Activated CD8-positive, alpha-beta T cell treated with anti-CD3 and anti-CD28 coated beads for 36 hours (primary cell): Measurements from ENCODE around the gene PLEKHM2. TPM values are rescaled to one million over a fixed set of nuclear protein-coding genes. Genes with fewer than 3 reads are reported as not detected.

Experiments
- ATAC-seq: fragments of 200-7000 bp; cut with Tn5 transposase; one replicate; pipeline ENCODE4 v1.10.0; 2021; ENCODE audit warnings: mild to moderate bottlenecking, moderate library complexity
- CTCF ChIA-PET: fragments of 350-600 bp; sonication (Branson Sonifier 250); formaldehyde crosslinking; loops from one replicate; lab custom pipeline; 2021; ENCODE audit warnings: antibody characterized with exemption; lab: Charles Lee
- POLR2A ChIA-PET: fragments of 350-600 bp; sonication (Branson Sonifier 250); formaldehyde crosslinking; loops from one replicate; lab custom pipeline; 2021; ENCODE audit warnings: antibody characterized with exemption; lab: Charles Lee
- DNase-seq: peaks from one replicate; pipeline ENCODE4 v3.0.0-alpha.2; 2020
- H3K27ac Mint-ChIP-seq: one replicate; pipeline ENCODE4 v1.8.0; 2021; ENCODE audit warnings: mild to moderate bottlenecking, mixed read lengths
- H3K27me3 Mint-ChIP-seq: one replicate; pipeline ENCODE4 v1.8.0; 2021; ENCODE audit warnings: mixed read lengths
- H3K36me3 Mint-ChIP-seq: one replicate; pipeline ENCODE4 v1.8.0; 2021; ENCODE audit warnings: low read depth, mixed read lengths
- H3K4me1 Mint-ChIP-seq: one replicate; pipeline ENCODE4 v1.8.0; 2021; ENCODE audit warnings: low read depth, mixed read lengths
- H3K4me3 Mint-ChIP-seq: one replicate; pipeline ENCODE4 v1.8.0; 2021; ENCODE audit warnings: mild to moderate bottlenecking, moderate library complexity, mixed read lengths
- H3K9me3 Mint-ChIP-seq: one replicate; pipeline ENCODE4 v1.8.0; 2021; ENCODE audit warnings: mixed read lengths
- intact Hi-C: fragments of 100-400 bp; cut with micrococcal nuclease; formaldehyde crosslinking; loops from one replicate; pipeline ENCODE4 v1.10.0; 2022
- total RNA-seq, 2 experiments: library from RNA; stranded (reverse); gene quantifications; one replicate each; pipeline ENCODE4 v1.2.3, GENCODE V29; 2021
- TF ChIP-seq, protein P1 (sequence below): fragments of 200-600 bp; IDR thresholded peaks from one replicate; pipeline ENCODE4 v1.8.0; 2022; ENCODE audit warnings: antibody characterized with exemption, mild to moderate bottlenecking

Gene PLEKHM2
- total RNA-seq, 2 experiments from 2014 or later = 41.5 to 42.9 TPM

DNA sequence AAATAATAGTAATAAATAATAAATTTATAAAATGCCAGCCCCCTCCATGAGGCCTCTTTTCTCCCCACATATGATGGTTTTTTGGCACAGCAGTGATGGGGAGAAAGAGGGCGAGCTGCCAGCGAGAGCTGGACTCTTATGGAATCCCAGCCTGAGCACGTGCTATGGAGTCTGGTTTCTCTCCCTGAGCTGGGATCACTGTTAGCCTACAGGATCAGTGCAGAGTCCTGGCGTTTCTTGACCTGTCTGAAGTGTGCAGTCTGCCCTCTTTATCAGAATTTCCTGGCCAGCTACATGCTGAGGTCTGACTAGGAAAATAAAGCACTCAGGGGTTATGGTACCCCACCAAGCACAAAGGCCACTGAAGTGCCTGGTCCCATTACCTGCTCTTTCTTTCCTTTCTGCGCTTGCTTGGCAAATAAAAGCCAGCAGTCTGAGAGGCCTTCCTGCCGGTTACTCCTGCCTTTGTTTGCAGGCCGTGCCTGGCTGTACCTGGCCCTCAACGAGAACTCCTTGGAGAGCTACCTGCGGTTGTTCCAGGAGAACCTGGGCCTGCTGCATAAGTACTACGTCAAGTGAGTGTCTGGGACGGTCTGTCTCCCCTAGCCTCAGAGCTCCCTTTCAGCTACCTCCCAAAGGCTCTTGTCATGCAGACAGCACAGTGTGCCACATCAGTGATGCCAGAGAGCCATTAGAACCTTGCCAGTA lies 33.5 kb downstream of the PLEKHM2 start:
- Mint-ChIP-seq H3K4me1 (peaks cover 4% of the 10 kb centered on the region), H3K27me3 (no peaks in the 10 kb centered on the region), H3K36me3 (peaks cover 6% of the 10 kb centered on the region), H3K4me3 (no peak overlapping the region), H3K27ac (no peak overlapping the region), H3K9me3 (no peaks in the 10 kb centered on the region)
- DNase-seq = no peak
- no peak for ATAC-seq
- CTCF ChIA-PET = no interaction called here
- TF ChIP-seq, protein P1, sequence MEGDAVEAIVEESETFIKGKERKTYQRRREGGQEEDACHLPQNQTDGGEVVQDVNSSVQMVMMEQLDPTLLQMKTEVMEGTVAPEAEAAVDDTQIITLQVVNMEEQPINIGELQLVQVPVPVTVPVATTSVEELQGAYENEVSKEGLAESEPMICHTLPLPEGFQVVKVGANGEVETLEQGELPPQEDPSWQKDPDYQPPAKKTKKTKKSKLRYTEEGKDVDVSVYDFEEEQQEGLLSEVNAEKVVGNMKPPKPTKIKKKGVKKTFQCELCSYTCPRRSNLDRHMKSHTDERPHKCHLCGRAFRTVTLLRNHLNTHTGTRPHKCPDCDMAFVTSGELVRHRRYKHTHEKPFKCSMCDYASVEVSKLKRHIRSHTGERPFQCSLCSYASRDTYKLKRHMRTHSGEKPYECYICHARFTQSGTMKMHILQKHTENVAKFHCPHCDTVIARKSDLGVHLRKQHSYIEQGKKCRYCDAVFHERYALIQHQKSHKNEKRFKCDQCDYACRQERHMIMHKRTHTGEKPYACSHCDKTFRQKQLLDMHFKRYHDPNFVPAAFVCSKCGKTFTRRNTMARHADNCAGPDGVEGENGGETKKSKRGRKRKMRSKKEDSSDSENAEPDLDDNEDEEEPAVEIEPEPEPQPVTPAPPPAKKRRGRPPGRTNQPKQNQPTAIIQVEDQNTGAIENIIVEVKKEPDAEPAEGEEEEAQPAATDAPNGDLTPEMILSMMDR = no peak
- POLR2A ChIA-PET = interaction anchor here (0.8 to 1.1 kb wide), 2 partner anchors 12 to 20 kb away, joined by 3 read pairs; no protein-coding TSS in a partner anchor
- intact Hi-C loops = no loop called here

DNA sequence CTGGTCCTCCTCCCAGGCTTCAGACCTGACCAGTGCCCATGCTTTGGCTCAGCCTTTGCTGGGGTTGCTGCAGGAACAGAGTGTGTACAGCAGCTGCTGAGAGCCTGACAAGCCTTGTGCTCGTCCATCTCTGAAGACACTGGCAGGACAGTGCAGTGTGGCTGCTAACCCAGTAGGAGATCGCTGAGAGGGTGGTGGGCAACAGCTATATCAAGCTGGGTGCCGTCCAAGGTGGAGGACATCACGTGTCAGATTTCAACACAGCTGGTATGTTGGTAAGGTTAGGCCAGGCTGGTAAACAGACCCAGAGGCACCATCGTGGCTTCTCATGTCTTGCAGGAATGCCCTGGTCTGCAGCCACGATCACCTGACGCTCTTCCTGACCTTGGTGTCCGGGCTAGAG lies 34.1 kb downstream of the PLEKHM2 start:
- intact Hi-C loops = no loop called here
- TF ChIP-seq, protein P1 = no peak
- ATAC-seq (no peak), DNase-seq (no peak)
- Mint-ChIP-seq H3K4me3 (no peak overlapping the region), H3K27me3 (no peaks in the 10 kb centered on the region), H3K27ac (no peak overlapping the region), H3K4me1 (peaks cover 4% of the 10 kb centered on the region), H3K9me3 (no peaks in the 10 kb centered on the region), H3K36me3 (peaks cover 7% of the 10 kb centered on the region)
- ChIA-PET POLR2A (interaction anchor here (0.8 to 1.1 kb wide), 2 partner anchors 12 to 19 kb away, joined by 3 read pairs; no protein-coding TSS in a partner anchor), CTCF (interaction anchor here (1.5 kb wide), 1 partner anchor 74 kb away, joined by 3 read pairs; no protein-coding TSS in a partner anchor)

DNA sequence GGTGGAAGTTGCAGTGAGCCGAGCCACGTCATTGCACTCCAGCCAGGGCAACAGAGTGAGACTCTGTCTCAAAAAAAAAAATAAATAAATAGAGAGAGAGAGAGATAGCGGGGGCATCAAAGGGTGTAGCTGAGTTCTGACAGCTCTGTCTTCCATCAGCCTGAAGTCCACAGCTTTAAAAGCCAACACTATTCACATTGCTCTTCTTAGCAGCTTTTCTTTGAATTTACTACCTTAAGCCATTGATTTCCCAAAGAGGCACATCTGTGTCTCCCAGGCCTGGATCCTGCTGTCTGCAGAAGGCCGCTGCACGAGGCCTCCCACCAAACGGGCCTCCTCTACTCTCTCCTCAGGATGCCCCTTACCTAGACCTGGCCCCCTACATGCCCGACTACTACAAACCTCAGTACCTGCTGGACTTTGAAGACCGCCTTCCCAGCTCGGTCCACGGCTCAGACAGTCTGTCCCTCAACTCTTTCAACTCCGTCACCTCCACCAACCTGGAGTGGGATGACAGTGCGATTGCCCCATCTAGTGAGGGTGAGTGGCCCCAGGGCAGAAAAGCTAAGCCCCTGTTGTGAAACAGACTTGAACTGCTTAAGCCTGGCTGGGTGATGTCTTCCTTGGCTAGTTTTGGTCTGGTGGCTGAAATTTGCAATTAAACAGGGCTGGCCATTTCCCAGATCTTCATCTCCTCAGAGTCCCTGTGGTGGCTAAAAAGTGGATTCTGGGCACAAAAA lies 35.4 kb downstream of the PLEKHM2 start:
- peaks cover 7% of the 10 kb centered on the region for H3K36me3 Mint-ChIP-seq

DNA sequence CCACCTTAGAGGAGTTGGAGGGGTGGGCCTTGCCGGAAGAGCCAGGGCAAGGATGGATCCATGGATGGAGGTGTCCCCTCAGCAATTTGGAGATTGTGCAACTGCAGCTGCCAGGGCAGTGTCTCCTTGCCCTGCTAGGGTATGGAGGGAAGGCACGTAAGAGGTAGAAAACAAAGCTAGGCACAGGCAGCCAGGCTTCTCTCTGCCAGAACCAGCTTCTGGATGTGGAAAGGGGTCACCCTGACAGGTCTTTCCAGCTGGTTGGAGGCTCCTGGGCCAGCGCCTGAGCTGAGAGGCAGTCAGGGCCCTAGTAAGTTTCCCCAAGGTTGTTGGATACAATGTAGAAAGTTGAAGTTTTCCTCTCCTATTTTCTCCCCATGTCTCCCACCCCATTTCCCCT lies 36.7 kb downstream of the PLEKHM2 start:
- TF ChIP-seq, protein P1 = no peak
- ATAC-seq = no peak
- no peaks in the 10 kb centered on the region for H3K4me1 Mint-ChIP-seq
- H3K36me3 Mint-ChIP-seq = peaks cover 7% of the 10 kb centered on the region
- intact Hi-C loops = no loop called here
- CTCF ChIA-PET = interaction anchor here (1.1 kb wide), 1 partner anchor 12 kb away, joined by 3 read pairs; no protein-coding TSS in a partner anchor
- POLR2A ChIA-PET = no interaction called here
- DNase-seq = no peak
- H3K9me3 Mint-ChIP-seq = no peaks in the 10 kb centered on the region
- no peaks in the 10 kb centered on the region for H3K27me3 Mint-ChIP-seq
- no peak overlapping the region for H3K27ac Mint-ChIP-seq
- H3K4me3 Mint-ChIP-seq = no peak overlapping the region

More for the DNA sequence above, 35.4 kb downstream of the PLEKHM2 start:
- ATAC-seq (no peak), DNase-seq (peak; percentile 11)
- no peaks in the 10 kb centered on the region for H3K27me3 Mint-ChIP-seq
- no peak overlapping the region for H3K4me3 Mint-ChIP-seq
- H3K4me1 Mint-ChIP-seq = peaks cover under 1% of the 10 kb centered on the region
- ChIA-PET POLR2A (interaction anchor here (1.0 to 1.2 kb wide), 3 partner anchors 11 to 56 kb away, joined by 3 read pairs; no protein-coding TSS in a partner anchor), CTCF (interaction anchor here (1.1 to 1.5 kb wide), 2 partner anchors 11 to 72 kb away, joined by 3 read pairs; no protein-coding TSS in a partner anchor)
- no peak overlapping the region for H3K27ac Mint-ChIP-seq
- intact Hi-C loops = no loop called here
- H3K9me3 Mint-ChIP-seq = no peaks in the 10 kb centered on the region
- TF ChIP-seq, protein P1 = no peak
